ENCODE results near the gene AP2B1. TPM values are rescaled to one million over a fixed set of nuclear protein-coding genes. Genes with fewer than 3 reads are reported as not detected.

The AP2B1 gene
- total and polyA plus RNA-seq, 9 of the 15 experiments (the other 6 are each of a cell fraction or from before 2014, with no cell fraction given) = 60.1 to 287 (median 105) TPM

DNA sequence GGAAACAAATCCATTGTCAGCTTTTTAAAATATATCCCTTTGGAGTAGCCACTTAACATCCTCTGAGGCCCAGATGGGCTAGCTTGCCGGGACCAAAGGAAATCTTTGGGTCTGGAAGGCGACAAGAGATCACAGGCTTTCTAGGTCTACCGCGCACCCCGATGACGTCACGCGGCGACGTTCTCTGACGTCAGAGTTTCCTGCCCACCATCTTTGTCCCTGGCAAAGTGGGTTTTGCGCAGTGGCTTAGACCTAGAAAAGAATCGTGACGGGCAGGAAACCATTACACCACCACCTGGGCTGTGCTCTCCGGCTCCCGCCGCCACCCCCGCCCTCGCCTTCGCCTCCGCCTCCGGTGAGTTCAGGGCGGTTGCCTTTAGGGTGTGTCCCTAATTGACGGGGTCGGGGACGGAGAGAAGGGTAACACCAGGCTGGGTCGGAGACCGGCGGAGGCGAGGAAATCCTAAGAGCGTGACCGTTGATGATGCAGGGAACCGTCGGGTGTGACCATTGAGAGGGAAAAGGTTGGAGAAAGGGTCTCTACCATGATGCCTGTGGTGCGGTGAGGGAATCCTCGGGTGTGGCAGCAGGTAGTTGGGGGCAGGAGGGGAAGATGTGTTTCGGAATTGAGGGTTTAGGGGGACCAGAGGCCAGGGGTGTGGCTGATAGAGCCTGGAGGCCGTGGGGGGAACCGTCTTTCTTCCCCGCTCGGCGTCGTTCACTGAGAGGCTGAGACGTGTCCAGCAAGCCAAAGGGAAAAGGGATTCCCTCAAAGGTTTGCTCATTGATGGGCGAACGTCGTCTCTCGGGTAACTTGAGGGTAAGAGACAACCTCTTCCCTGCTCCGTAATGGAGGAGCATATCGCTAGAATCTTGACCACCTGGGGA is at the start of gene AP2B1 (continued):
- TF ChIP-seq EHMT2 (IDR thresholded peaks at IDR 0.05) = peak; percentile 9; the same call in 1 of the 2 replicates
- TF ChIP-seq, protein P1, sequence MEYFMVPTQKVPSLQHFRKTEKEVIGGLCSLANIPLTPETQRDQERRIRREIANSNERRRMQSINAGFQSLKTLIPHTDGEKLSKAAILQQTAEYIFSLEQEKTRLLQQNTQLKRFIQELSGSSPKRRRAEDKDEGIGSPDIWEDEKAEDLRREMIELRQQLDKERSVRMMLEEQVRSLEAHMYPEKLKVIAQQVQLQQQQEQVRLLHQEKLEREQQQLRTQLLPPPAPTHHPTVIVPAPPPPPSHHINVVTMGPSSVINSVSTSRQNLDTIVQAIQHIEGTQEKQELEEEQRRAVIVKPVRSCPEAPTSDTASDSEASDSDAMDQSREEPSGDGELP (CRISPR knock-in tag; IDR thresholded peaks at IDR 0.05; ENCODE audit: borderline replicate concordance) = peak; percentile 93
- TF ChIP-seq, protein P2, sequence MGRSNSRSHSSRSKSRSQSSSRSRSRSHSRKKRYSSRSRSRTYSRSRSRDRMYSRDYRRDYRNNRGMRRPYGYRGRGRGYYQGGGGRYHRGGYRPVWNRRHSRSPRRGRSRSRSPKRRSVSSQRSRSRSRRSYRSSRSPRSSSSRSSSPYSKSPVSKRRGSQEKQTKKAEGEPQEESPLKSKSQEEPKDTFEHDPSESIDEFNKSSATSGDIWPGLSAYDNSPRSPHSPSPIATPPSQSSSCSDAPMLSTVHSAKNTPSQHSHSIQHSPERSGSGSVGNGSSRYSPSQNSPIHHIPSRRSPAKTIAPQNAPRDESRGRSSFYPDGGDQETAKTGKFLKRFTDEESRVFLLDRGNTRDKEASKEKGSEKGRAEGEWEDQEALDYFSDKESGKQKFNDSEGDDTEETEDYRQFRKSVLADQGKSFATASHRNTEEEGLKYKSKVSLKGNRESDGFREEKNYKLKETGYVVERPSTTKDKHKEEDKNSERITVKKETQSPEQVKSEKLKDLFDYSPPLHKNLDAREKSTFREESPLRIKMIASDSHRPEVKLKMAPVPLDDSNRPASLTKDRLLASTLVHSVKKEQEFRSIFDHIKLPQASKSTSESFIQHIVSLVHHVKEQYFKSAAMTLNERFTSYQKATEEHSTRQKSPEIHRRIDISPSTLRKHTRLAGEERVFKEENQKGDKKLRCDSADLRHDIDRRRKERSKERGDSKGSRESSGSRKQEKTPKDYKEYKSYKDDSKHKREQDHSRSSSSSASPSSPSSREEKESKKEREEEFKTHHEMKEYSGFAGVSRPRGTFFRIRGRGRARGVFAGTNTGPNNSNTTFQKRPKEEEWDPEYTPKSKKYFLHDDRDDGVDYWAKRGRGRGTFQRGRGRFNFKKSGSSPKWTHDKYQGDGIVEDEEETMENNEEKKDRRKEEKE (IDR thresholded peaks at IDR 0.05; ENCODE audit: borderline replicate concordance in 1 of 2, control insufficient read depth in 1 of 2, low read depth in 2 of 2, low read length in 1 of 2) = peak in 1 of 2 experiments; percentile 88; a peak in 2 of 4 replicates
- TF ChIP-seq CTBP1 (IDR thresholded peaks at IDR 0.05; ENCODE audit: borderline replicate concordance) = peak; percentile 81
- TF ChIP-seq, protein P3, sequence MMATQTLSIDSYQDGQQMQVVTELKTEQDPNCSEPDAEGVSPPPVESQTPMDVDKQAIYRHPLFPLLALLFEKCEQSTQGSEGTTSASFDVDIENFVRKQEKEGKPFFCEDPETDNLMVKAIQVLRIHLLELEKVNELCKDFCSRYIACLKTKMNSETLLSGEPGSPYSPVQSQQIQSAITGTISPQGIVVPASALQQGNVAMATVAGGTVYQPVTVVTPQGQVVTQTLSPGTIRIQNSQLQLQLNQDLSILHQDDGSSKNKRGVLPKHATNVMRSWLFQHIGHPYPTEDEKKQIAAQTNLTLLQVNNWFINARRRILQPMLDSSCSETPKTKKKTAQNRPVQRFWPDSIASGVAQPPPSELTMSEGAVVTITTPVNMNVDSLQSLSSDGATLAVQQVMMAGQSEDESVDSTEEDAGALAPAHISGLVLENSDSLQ (IDR thresholded peaks at IDR 0.05) = peak; percentile 84
- TF ChIP-seq, protein P4, sequence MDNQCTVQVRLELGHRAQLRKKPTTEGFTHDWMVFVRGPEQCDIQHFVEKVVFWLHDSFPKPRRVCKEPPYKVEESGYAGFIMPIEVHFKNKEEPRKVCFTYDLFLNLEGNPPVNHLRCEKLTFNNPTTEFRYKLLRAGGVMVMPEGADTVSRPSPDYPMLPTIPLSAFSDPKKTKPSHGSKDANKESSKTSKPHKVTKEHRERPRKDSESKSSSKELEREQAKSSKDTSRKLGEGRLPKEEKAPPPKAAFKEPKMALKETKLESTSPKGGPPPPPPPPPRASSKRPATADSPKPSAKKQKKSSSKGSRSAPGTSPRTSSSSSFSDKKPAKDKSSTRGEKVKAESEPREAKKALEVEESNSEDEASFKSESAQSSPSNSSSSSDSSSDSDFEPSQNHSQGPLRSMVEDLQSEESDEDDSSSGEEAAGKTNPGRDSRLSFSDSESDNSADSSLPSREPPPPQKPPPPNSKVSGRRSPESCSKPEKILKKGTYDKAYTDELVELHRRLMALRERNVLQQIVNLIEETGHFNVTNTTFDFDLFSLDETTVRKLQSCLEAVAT (IDR thresholded peaks at IDR 0.05) = peak; percentile 81 to 94; a peak in 3 of 4 replicates
- no peak for TF ChIP-seq TGIF2 (CRISPR knock-in tag; IDR thresholded peaks at IDR 0.05)
- TF ChIP-seq PYGO2 (tag; IDR thresholded peaks at IDR 0.05) = no peak
- peak; percentile 86 for TF ChIP-seq GABPA (tag; conservative IDR thresholded peaks at IDR 0.05; ENCODE audit: low read depth)
- TF ChIP-seq SMAD4 (CRISPR knock-in tag; conservative IDR thresholded peaks at IDR 0.05) = peak; percentile 70; the same call in 1 of the 2 replicates
- TF ChIP-seq ZBTB8A (IDR thresholded peaks at IDR 0.05; ENCODE audit: partially characterized antibody) = no peak
- TF ChIP-seq, protein P5, sequence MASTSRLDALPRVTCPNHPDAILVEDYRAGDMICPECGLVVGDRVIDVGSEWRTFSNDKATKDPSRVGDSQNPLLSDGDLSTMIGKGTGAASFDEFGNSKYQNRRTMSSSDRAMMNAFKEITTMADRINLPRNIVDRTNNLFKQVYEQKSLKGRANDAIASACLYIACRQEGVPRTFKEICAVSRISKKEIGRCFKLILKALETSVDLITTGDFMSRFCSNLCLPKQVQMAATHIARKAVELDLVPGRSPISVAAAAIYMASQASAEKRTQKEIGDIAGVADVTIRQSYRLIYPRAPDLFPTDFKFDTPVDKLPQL (IDR thresholded peaks at IDR 0.05; ENCODE audit: extremely low read depth, insufficient read length) = no peak
- no peak; the same call in 1 of the 2 replicates for TF ChIP-seq SREBF1 (IDR thresholded peaks at IDR 0.05; ENCODE audit: borderline replicate concordance, low read depth, low read length)
- TF ChIP-seq XRCC4 (IDR thresholded peaks at IDR 0.05; ENCODE audit: extremely low read depth, insufficient read depth, insufficient read length) = no peak

All from K562 (cell line).